HUES48 (cell line): ENCODE results near the gene USP2.

ENCODE experiments used
- H3K27ac ChIP-seq: one replicate; pipeline ENCODE4 v1.7.0; 2013; ENCODE audit warnings: low read depth, low read length, inconsistent platforms
- H3K27me3 ChIP-seq: 2 replicates; pipeline ENCODE4 v1.6.1; 2013; ENCODE audit warnings: mild to moderate bottlenecking, low read length; ENCODE audit not compliant: control insufficient read depth, insufficient read depth
- H3K36me3 ChIP-seq: 2 replicates; pipeline ENCODE4 v1.6.1; 2013; ENCODE audit warnings: low read length; ENCODE audit not compliant: control insufficient read depth, insufficient read depth
- H3K4me1 ChIP-seq: 2 replicates; pipeline ENCODE4 v1.6.1; 2013; ENCODE audit warnings: mild to moderate bottlenecking, low read length; ENCODE audit not compliant: control insufficient read depth, insufficient read depth
- H3K4me3 ChIP-seq: 2 replicates; pipeline ENCODE4 v1.5.1; 2013; ENCODE audit warnings: mild to moderate bottlenecking, low read depth, low read length
- H3K9ac ChIP-seq: 2 replicates; pipeline ENCODE4 v1.6.1; 2013; ENCODE audit warnings: mild to moderate bottlenecking, low read depth, low read length, moderate library complexity
- H3K9me3 ChIP-seq: 2 replicates; pipeline ENCODE4 v1.6.1; 2013; ENCODE audit warnings: low read length; ENCODE audit not compliant: control insufficient read depth, insufficient read depth

USP2 gene

DNA sequence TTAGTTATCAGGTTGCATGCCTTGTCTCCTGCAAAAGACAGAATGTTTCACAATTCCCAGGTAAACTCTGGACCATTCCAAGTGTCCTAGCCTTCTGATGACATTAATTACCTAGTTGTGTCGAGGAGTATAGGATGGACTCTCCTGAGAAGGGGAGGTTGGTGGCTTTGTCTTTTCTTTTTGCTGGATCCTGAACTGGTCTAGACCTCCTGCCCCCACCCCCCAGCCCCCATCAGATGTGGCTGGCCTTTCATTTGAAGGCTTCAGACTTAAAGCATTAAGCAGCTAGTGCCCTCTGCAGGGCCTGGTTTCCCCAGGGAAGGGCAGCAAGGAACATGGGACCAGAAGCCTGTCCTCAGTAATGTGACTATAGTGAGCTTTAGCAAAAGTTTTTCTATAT, 74.3 kb downstream of the USP2 start:
- Histone ChIP-seq H3K9me3 (no peaks in the 10 kb centered on the region), H3K4me1 (peaks cover 5% of the 10 kb centered on the region), H3K27me3 (no peaks in the 10 kb centered on the region), H3K36me3 (peaks cover 75% of the 10 kb centered on the region), H3K4me3 (no peak overlapping the region), H3K9ac (no peak overlapping the region), H3K27ac (peak overlapping the region; percentile 16)

DNA sequence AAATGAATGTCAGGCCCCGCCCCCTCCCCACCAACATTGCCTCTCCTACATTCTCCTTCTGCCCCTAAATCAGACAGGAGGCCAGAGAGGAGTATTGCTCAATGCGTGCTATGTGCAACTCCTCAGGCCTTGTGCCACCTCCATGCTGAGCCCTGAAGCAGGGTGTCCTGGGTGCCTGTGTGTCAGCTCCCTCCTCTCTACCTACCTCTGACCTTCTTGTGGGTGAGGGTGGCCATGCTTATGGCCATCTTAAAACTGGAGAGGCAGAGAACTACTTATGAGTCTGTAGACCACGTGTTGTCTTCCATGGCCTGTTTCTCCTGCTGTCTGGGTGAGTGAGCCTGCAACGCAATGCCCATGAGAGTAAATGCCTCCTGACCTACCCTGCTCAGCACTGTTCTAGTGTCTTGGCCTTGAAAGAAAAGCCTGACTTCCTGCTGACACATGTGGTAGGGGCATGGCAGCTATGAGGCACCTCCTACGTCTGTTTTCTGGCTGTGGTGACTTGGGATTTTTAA, 75.1 kb downstream of the USP2 start:
- Histone ChIP-seq H3K27me3 (no peaks in the 10 kb centered on the region), H3K36me3 (peaks cover 78% of the 10 kb centered on the region), H3K9me3 (no peaks in the 10 kb centered on the region), H3K9ac (no peak overlapping the region), H3K4me1 (peaks cover 5% of the 10 kb centered on the region), H3K27ac (peak overlapping the region; percentile 16), H3K4me3 (no peak overlapping the region)

DNA sequence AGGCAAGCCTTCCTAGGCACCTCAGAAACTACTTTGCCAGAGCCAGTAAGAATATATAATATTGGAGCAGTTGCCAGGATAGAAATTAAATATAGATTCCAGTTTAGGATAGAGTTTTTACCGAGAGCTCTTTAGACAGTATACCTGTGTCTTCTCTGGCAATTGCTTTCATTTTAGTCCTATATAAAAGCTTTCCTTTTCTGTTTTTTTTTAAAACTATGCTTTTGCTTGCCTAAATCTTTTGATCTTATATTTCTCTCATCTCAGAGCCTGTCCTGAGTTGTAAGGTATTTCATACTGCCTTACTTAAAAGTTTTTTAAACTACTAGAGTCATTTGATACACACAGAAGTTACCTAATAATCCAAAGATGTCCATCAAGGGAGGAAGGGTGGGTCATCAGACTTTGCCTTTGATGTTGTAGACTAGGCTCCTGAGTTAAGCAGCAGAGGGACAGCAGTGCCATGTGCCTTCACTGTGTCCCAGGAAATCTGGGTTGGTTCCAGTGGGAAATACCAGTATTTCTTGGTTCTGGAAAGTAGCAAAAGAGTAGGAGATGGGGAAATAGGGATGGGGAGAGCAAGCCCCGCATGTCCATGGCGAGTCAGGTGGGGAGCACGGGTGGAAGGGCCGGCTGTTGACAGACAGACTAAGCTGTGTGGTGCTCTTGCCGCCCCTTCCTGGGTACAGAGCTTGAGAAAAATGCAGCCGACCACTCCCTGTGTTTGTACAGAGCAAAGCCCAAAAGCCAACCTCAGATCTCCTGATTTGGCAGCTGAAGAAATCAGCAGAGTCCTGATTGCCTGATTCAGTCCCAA, 75.7 kb downstream of the USP2 start:
- Histone ChIP-seq H3K27me3 (no peaks in the 10 kb centered on the region), H3K27ac (no peak overlapping the region), H3K4me3 (no peak overlapping the region), H3K36me3 (peaks cover 78% of the 10 kb centered on the region), H3K9ac (no peak overlapping the region), H3K9me3 (no peaks in the 10 kb centered on the region), H3K4me1 (peaks cover 5% of the 10 kb centered on the region)
